ENCODE results near the gene TIGD3. TPM values are rescaled to one million over a fixed set of nuclear protein-coding genes. Genes with fewer than 3 reads are reported as not detected.
A peak's percentile ranks its signal among the peaks of the same experiment; 100 is the strongest.

Gene TIGD3
- total RNA-seq, 1 donor from 2014 or later, result not detected

GRCh38 chr11:65315866-65316226 is 38.7 kb upstream of the TIGD3 start:
- intact Hi-C loops (cut with DNase I), result loop anchor here (1.0 to 5.0 kb wide), 4 partner anchors 14 to 179 kb away; no protein-coding TSS in a partner anchor
- Histone ChIP-seq H3K27me3 (no peaks in the 10 kb centered on the region), H3K27ac (peak overlapping the region in 1 of 2 donors; percentile 8), H3K4me1 (peaks cover 0 to 20% of the 10 kb centered on the region in 2 donors), H3K9me3 (no peaks in the 10 kb centered on the region), H3K4me3 (peak overlapping the region; percentile 79 to 86), H3K36me3 (peaks cover under 1 to 4% of the 10 kb centered on the region in 2 donors)
- no peak for DNase-seq (ENCODE audit: low spot score in 2 of 2)
- no peak for TF ChIP-seq CTCF (IDR thresholded peaks at IDR 0.05)

GRCh38 chr11:65316227-65317024 is 38.1 kb upstream of the TIGD3 start:
- intact Hi-C loops (cut with DNase I), result loop anchor here (5.0 kb wide), 1 partner anchor 179 kb away; no protein-coding TSS in a partner anchor
- H3K27ac ChIP-seq, result peak overlapping the region; percentile 8 to 10

DNA sequence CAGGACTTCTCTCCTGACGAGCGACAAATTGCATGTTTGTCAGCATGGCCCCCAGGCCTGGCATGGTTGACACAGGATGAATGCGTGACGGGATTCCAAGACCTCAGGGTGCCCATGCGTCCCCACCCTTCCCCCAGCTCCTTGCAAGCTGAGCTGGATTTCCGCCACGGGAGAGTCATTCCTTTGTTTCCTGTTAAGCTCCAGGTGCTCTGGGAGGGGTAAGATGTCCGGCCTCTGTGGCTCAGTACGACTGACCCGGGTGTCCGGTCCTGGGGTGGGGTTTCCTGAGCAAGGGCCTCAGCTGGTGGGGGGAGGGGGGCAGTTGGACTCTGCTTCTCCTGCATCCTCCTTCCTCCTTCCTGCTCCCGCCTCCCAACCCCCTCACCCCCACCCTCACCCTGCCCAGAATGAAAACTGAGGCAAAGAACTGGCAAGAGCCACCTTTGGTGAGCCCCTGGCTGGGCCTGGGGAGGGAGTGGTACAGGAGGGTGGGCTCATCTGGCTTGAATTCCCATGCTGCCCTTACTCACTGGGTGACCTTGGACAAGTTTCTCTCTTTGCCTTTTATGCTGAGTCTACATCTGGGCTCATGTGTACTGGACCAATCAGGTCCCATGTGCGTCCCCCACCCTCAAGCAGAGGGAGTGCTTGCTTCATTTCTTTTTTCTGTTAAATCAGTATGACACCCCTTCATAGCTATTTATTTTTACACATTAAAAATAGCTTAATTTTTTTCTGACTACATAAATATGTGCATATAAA is 37.3 kb upstream of the TIGD3 start:
- Histone ChIP-seq H3K27me3 (no peaks in the 10 kb centered on the region), H3K9me3 (no peaks in the 10 kb centered on the region), H3K36me3 (peaks cover 7 to 16% of the 10 kb centered on the region in 2 donors), H3K4me3 (peak overlapping the region in 1 of 2 donors; percentile 86), H3K4me1 (peaks cover 0 to 20% of the 10 kb centered on the region in 2 donors), H3K27ac (peak overlapping the region; percentile 8 to 10)
- DNase-seq (ENCODE audit: low spot score in 2 of 2), result peak in 1 of 2 donors; percentile 77
- intact Hi-C loops (cut with DNase I), result loop anchor here (5.0 kb wide), 1 partner anchor 180 kb away; no protein-coding TSS in a partner anchor
- TF ChIP-seq CTCF (IDR thresholded peaks at IDR 0.05), result no peak

More at GRCh38 chr11:65316227-65317024, 38.1 kb upstream of the TIGD3 start:
- Histone ChIP-seq H3K4me1 (peaks cover 0 to 20% of the 10 kb centered on the region in 2 donors), H3K9me3 (no peaks in the 10 kb centered on the region), H3K36me3 (peaks cover 6 to 10% of the 10 kb centered on the region in 2 donors), H3K4me3 (peak overlapping the region; percentile 79 to 86), H3K27me3 (no peaks in the 10 kb centered on the region)
- DNase-seq (ENCODE audit: low spot score in 2 of 2), result peak in 1 of 2 donors; percentile 74
- TF ChIP-seq CTCF (IDR thresholded peaks at IDR 0.05), result no peak

- H3K4me3 ChIP-seq, result no peak overlapping the region
- H3K9me3 ChIP-seq, result no peaks in the 10 kb centered on the region
- DNase-seq (ENCODE audit: low spot score in 2 of 2), result no peak
- no peak for TF ChIP-seq CTCF (IDR thresholded peaks at IDR 0.05)
- H3K4me1 ChIP-seq, result peaks cover 0 to 11% of the 10 kb centered on the region in 2 donors
- no peaks in the 10 kb centered on the region for H3K27me3 ChIP-seq
- no peak overlapping the region for H3K27ac ChIP-seq
- H3K36me3 ChIP-seq, result peaks cover 7 to 16% of the 10 kb centered on the region in 2 donors
- intact Hi-C loops (cut with DNase I), result no loop called here
Observed at GRCh38 chr11:65320386-65321075, 34.0 kb upstream of the TIGD3 start.

DNA sequence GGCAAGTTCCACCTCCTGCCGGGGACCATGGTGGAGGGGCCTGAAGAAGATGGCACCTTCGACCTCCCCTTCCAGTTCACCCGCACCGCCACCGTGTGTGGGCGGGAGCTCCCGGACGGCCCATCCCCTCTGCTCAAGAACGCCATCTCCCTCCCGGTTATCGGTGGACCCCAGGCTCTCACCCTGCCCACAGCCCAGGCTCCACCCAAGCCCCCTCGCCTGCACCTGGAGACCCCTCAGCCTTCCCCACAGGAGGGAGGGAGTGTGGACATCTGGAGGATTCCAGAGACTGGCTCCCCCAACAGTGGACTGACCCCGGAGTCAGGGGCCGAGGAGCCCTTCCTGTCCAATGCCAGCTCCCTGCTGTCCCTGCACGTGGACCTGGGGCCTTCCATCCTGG is 33.5 kb upstream of the TIGD3 start:
- Histone ChIP-seq H3K9me3 (no peaks in the 10 kb centered on the region), H3K27ac (no peak overlapping the region), H3K4me1 (peaks cover 0 to 6% of the 10 kb centered on the region in 2 donors), H3K36me3 (peaks cover 7 to 16% of the 10 kb centered on the region in 2 donors), H3K4me3 (no peak overlapping the region), H3K27me3 (no peaks in the 10 kb centered on the region)
- no peak for TF ChIP-seq CTCF (IDR thresholded peaks at IDR 0.05)
- DNase-seq (ENCODE audit: low spot score in 2 of 2), result no peak
- intact Hi-C loops (cut with DNase I), result no loop called here

Data from ascending aorta (tissue), 2 donors.